ENCODE results near the gene URAD.

Gene URAD

GRCh38 chr13:27988520-27988919, at the start of gene URAD:
Gene URAD, minus strand, starts transcription at chr13:27988693. Its CDS starts 56 bp downstream, at chr13:27988637.
- 0 out of 2 replicates have a peak, but pooled peaks cover 3% of the 10 kb centered on the region for H4K20me1 ChIP-seq (ENCODE audit: control insufficient read depth, insufficient read depth, low read depth, low read length)
- no peak within 1 kb of the TSS for H3K27ac ChIP-seq (ENCODE audit: low read depth, low read length)
- H3K36me3 ChIP-seq (ENCODE audit: control insufficient read depth, low read length) = no peaks in the 10 kb centered on the region
- TF ChIP-seq CTCF (IDR thresholded peaks at IDR 0.05; ENCODE audit: low read depth, low read length, poor library complexity, severe bottlenecking) (no peak), EZH2phosphoT487 (IDR thresholded peaks at IDR 0.05; ENCODE audit: borderline replicate concordance, low read length) (no peak)
- H3K9me3 ChIP-seq (ENCODE audit: control insufficient read depth, insufficient read depth, low read length) = no peaks in the 10 kb centered on the region
- no peak within 1 kb of the TSS for H3K4me2 ChIP-seq (ENCODE audit: low read length)
- no peaks in the 10 kb centered on the region for H3F3A ChIP-seq (ENCODE audit: control insufficient read depth, insufficient read depth)
- H3K79me2 ChIP-seq (ENCODE audit: control insufficient read depth, low read length) = no peaks in the 10 kb centered on the region
- no peaks in the 10 kb centered on the region for H3K4me1 ChIP-seq (ENCODE audit: control insufficient read depth, low read length)
- H3K9me2 ChIP-seq (replicated peaks; ENCODE audit: control insufficient read depth, low read length) = no peaks in the 10 kb centered on the region
- no peak within 1 kb of the TSS for H3K4me3 ChIP-seq (ENCODE audit: low read length)
- H3K27me3 ChIP-seq (ENCODE audit: control insufficient read depth, low read length) = 0 out of 2 replicates have a peak, but pooled peaks cover 5% of the 10 kb centered on the region

GRCh38 chr13:28037399-28037798, 48.9 kb upstream of the URAD start:
- H3K4me1 ChIP-seq (ENCODE audit: control insufficient read depth, low read length) = no peaks in the 10 kb centered on the region; the same call in 1 of the 2 replicates
- H3F3A ChIP-seq (ENCODE audit: control insufficient read depth, insufficient read depth) = no peaks in the 10 kb centered on the region
- H3K27ac ChIP-seq (ENCODE audit: low read depth, low read length) = no peak overlapping the region
- H3K36me3 ChIP-seq (ENCODE audit: control insufficient read depth, low read length) = no peaks in the 10 kb centered on the region
- TF ChIP-seq EZH2phosphoT487 (IDR thresholded peaks at IDR 0.05; ENCODE audit: borderline replicate concordance, low read length) (no peak), CTCF (IDR thresholded peaks at IDR 0.05; ENCODE audit: low read depth, low read length, poor library complexity, severe bottlenecking) (no peak)
- no peaks in the 10 kb centered on the region for H4K20me1 ChIP-seq (ENCODE audit: control insufficient read depth, insufficient read depth, low read depth, low read length)
- no peaks in the 10 kb centered on the region for H3K79me2 ChIP-seq (ENCODE audit: control insufficient read depth, low read length)
- no peaks in the 10 kb centered on the region for H3K9me3 ChIP-seq (ENCODE audit: control insufficient read depth, insufficient read depth, low read length)
- no peak overlapping the region for H3K4me3 ChIP-seq (ENCODE audit: low read length)
- no peaks in the 10 kb centered on the region for H3K9me2 ChIP-seq (replicated peaks; ENCODE audit: control insufficient read depth, low read length)
- H3K27me3 ChIP-seq (ENCODE audit: control insufficient read depth, low read length) = peaks cover 4% of the 10 kb centered on the region; the same call in 1 of the 2 replicates
- no peak overlapping the region for H3K4me2 ChIP-seq (ENCODE audit: low read length)

- Histone ChIP-seq H3K36me3 (ENCODE audit: control insufficient read depth, low read length) (no peaks in the 10 kb centered on the region), H3K27me3 (ENCODE audit: control insufficient read depth, low read length) (peaks cover 4% of the 10 kb centered on the region; the same call in 1 of the 2 replicates), H3K79me2 (ENCODE audit: control insufficient read depth, low read length) (no peaks in the 10 kb centered on the region), H4K20me1 (ENCODE audit: control insufficient read depth, insufficient read depth, low read depth, low read length) (no peaks in the 10 kb centered on the region), H3K9me3 (ENCODE audit: control insufficient read depth, insufficient read depth, low read length) (no peaks in the 10 kb centered on the region), H3K27ac (ENCODE audit: low read depth, low read length) (no peak overlapping the region), H3F3A (ENCODE audit: control insufficient read depth, insufficient read depth) (no peaks in the 10 kb centered on the region), H3K4me3 (ENCODE audit: low read length) (no peak overlapping the region), H3K4me2 (ENCODE audit: low read length) (no peak overlapping the region), H3K4me1 (ENCODE audit: control insufficient read depth, low read length) (no peaks in the 10 kb centered on the region; the same call in 1 of the 2 replicates), H3K9me2 (replicated peaks; ENCODE audit: control insufficient read depth, low read length) (no peaks in the 10 kb centered on the region; the same call in 1 of the 2 replicates)
- TF ChIP-seq CTCF (IDR thresholded peaks at IDR 0.05; ENCODE audit: low read depth, low read length, poor library complexity, severe bottlenecking) = no peak
- TF ChIP-seq EZH2phosphoT487 (IDR thresholded peaks at IDR 0.05; ENCODE audit: borderline replicate concordance, low read length) = no peak
Observed at GRCh38 chr13:28035146-28035782, 46.8 kb upstream of the URAD start.
